HCT116 (cell line): ENCODE measurements around the gene CIAO1. TPM values are rescaled to one million over a fixed set of nuclear protein-coding genes. Genes with fewer than 3 reads are reported as not detected.

ENCODE experiments used
- ATAC-seq: fragments of 200-7000 bp; cut with Tn5 transposase; 2 replicates; pipeline ENCODE4 v1.9.1; 2020; ENCODE audit warnings: mild to moderate bottlenecking, moderate library complexity
- BruUV-seq: library from RNA; stranded (reverse); fragments of 400-500 nt; replicated peaks from 2 replicates; lab custom pipeline; 2021; lab: Mats Ljungman, UMichigan
- CTCF ChIA-PET: fragments of 300-600 bp; sonication (Branson Sonifier 250); formaldehyde crosslinking; loops from one replicate; lab custom pipeline; 2021; ENCODE audit warnings: antibody characterized with exemption; lab: Charles Lee
- POLR2A ChIA-PET: fragments of 300-600, 350-600 bp; sonication (Branson Sonifier 250); formaldehyde crosslinking; loops from one replicate; lab custom pipeline; 2021; ENCODE audit warnings: antibody characterized with exemption; lab: Charles Lee
- RAD21 ChIA-PET, 2 experiments: fragments of 300-600 bp; sonication (Branson Sonifier 250); formaldehyde crosslinking; loops; one replicate each; lab custom pipeline; 2023; ENCODE audit warnings: low total read pairs in 2 of 2; ENCODE audit not compliant: uncharacterized antibody in 2 of 2, unreplicated experiment in 2 of 2, low non-redundant PET in 1 of 2; lab: Charles Lee
- DNase-seq: peaks from one replicate; pipeline ENCODE4 v3.0.0-alpha.2; 2010; ENCODE audit warnings: low read depth, low spot score
- H2AFZ ChIP-seq: fragments of 200-600 bp; shearing (Covaris generic), sonication (generic); 2 replicates; pipeline ENCODE4 v1.6.1; 2017; ENCODE audit warnings: low read depth, mixed run types, mixed read lengths, antibody characterized with exemption, low read length; ENCODE audit not compliant: poor library complexity, severe bottlenecking
- H3K27ac ChIP-seq: 2 replicates; pipeline ENCODE4 v1.5.1; 2012; ENCODE audit warnings: low read depth, low read length
- H3K27me3 ChIP-seq: fragments of 200-600 bp; sonication (generic); 2 replicates; pipeline ENCODE4 v1.6.1; 2016; ENCODE audit warnings: mixed run types, low read length, mixed read lengths; ENCODE audit not compliant: insufficient read depth
- H3K36me3 ChIP-seq, 2 experiments: fragments of 200-500 bp in 1 of 2; fragments of 200-600 bp in 1 of 2; sonication (Bioruptor generic) in 1 of 2; sonication (generic) in 1 of 2; 2 replicates each; pipeline versions ENCODE4 v1.5.1 to v1.6.1; 2014 to 2016; ENCODE audit warnings: low read length in 2 of 2, inconsistent platforms in 1 of 2, mixed read lengths in 1 of 2, mixed run types in 1 of 2; ENCODE audit not compliant: insufficient read depth in 2 of 2, control insufficient read depth in 1 of 2
- H3K4me1 ChIP-seq, 2 experiments: fragments of 200-600 bp in 1 of 2; sonication (generic) in 1 of 2; 2 replicates each; pipeline versions ENCODE4 v1.5.1 to v1.6.1; 2012 to 2017; ENCODE audit warnings: low read length in 2 of 2, inconsistent platforms in 1 of 2, mild to moderate bottlenecking in 1 of 2, mixed read lengths in 1 of 2, mixed run types in 1 of 2, moderate library complexity in 1 of 2; ENCODE audit not compliant: insufficient read depth in 2 of 2, control insufficient read depth in 1 of 2
- H3K4me2 ChIP-seq: fragments of 200-600 bp; sonication (generic); 2 replicates; pipeline ENCODE4 v1.6.1; 2017; ENCODE audit warnings: mixed run types, low read length, mixed read lengths
- H3K4me3 ChIP-seq, 2 experiments: fragments of 200-600 bp in 1 of 2; sonication (generic) in 1 of 2; replicated peaks in 1 of 2; 2 replicates each; pipeline ENCODE4 v1.5.1; 2011 to 2016; ENCODE audit warnings: low read length in 2 of 2, control low read depth in 1 of 2, low read depth in 1 of 2, mild to moderate bottlenecking in 1 of 2, mixed read lengths in 1 of 2, mixed run types in 1 of 2
- H3K79me2 ChIP-seq: fragments of 200-600 bp; sonication (generic); 2 replicates; pipeline ENCODE4 v1.6.1; 2017; ENCODE audit warnings: mild to moderate bottlenecking, mixed run types, low read length, moderate library complexity, mixed read lengths; ENCODE audit not compliant: insufficient read depth
- H3K9ac ChIP-seq: fragments of 200-600 bp; sonication (generic); 2 replicates; pipeline ENCODE4 v1.6.1; 2016; ENCODE audit warnings: low read length, mixed read lengths
- H3K9me2 ChIP-seq: fragments of 200-600 bp; sonication (generic), shearing (Covaris generic); 2 replicates; pipeline ENCODE4 v1.6.1; 2017; ENCODE audit warnings: mixed run types, mild to moderate bottlenecking, moderate library complexity; ENCODE audit not compliant: insufficient read depth
- H3K9me3 ChIP-seq, 2 experiments: fragments of 200-500 bp in 1 of 2; fragments of 200-600 bp in 1 of 2; sonication (Bioruptor generic) in 1 of 2; sonication (generic) in 1 of 2; 2 replicates each; pipeline ENCODE4 v1.6.1; 2014 to 2017; ENCODE audit warnings: low read length in 2 of 2, mixed read lengths in 2 of 2, inconsistent platforms in 1 of 2, low read depth in 1 of 2, mild to moderate bottlenecking in 1 of 2, mixed run types in 1 of 2, moderate library complexity in 1 of 2; ENCODE audit not compliant: control insufficient read depth in 1 of 2, insufficient read depth in 1 of 2
- H4K20me1 ChIP-seq: fragments of 200-600 bp; sonication (generic), shearing (Covaris generic); 2 replicates; pipeline ENCODE4 v1.6.1; 2017; ENCODE audit warnings: mixed run types, mild to moderate bottlenecking, moderate library complexity; ENCODE audit not compliant: insufficient read depth
- CTCF ChIP-seq, 3 experiments: fragments of 200-600 bp in 1 of 3; sonication (generic) in 1 of 3; IDR thresholded peaks in 2 of 3; conservative IDR thresholded peaks in 1 of 3; 2 replicates each; pipeline ENCODE4 v1.5.1; 2012 to 2017; ENCODE audit warnings: low read depth in 2 of 3, low read length in 2 of 3, antibody characterized with exemption in 1 of 3, borderline replicate concordance in 1 of 3, control low read depth in 1 of 3, mild to moderate bottlenecking in 1 of 3, mixed read lengths in 1 of 3, mixed run types in 1 of 3, moderate library complexity in 1 of 3; ENCODE audit not compliant: insufficient read depth in 1 of 3
- EGR1 ChIP-seq: IDR thresholded peaks from 2 replicates; pipeline ENCODE4 v1.6.1; 2012; ENCODE audit warnings: low read depth
- EZH2phosphoT487 ChIP-seq: fragments of 200-600 bp; IDR thresholded peaks from 2 replicates; pipeline ENCODE4 v1.6.1; 2018; ENCODE audit warnings: antibody characterized with exemption, borderline replicate concordance
- FOSL1 ChIP-seq: IDR thresholded peaks from 2 replicates; pipeline ENCODE4 v1.6.1; 2012; ENCODE audit warnings: low read depth
- POLR2AphosphoS5 ChIP-seq: IDR thresholded peaks from 2 replicates; pipeline ENCODE4 v1.6.1; 2011; ENCODE audit warnings: mild to moderate bottlenecking, low read depth, low read length, moderate library complexity
- RAD21 ChIP-seq: IDR thresholded peaks from 2 replicates; pipeline ENCODE4 v1.6.1; 2012; ENCODE audit warnings: low read depth, mild to moderate bottlenecking
- REST ChIP-seq: IDR thresholded peaks from 2 replicates; pipeline ENCODE4 v1.6.1; 2012; ENCODE audit warnings: low read depth
- SP1 ChIP-seq: IDR thresholded peaks from 2 replicates; pipeline ENCODE4 v1.6.1; 2012; ENCODE audit warnings: low read depth
- ZFX ChIP-seq: fragments of 450-650 bp; IDR thresholded peaks from 2 replicates; pipeline ENCODE4 v1.6.1; 2017
- intact Hi-C: fragments of 100-400 bp; cut with micrococcal nuclease; formaldehyde crosslinking; loops from 2 replicates; pipeline ENCODE4 v1.10.0; 2022
- total RNA-seq: library from RNA; stranded (reverse); gene quantifications from one replicate; pipeline ENCODE4 v1.2.1, GENCODE V29; 2021; ENCODE audit not compliant: unreplicated experiment

The CIAO1 gene
- total RNA-seq, 1 experiment from 2014 or later, result 76.8 TPM

- H3K4me3 ChIP-seq, result no peak overlapping the region
- H3K27me3 ChIP-seq, result no peaks in the 10 kb centered on the region
- no peaks in the 10 kb centered on the region for H4K20me1 ChIP-seq
- H3K36me3 ChIP-seq, result no peaks in the 10 kb centered on the region
- no peak overlapping the region for H2AFZ ChIP-seq
- ATAC-seq (peak; percentile 17; the same call in 1 of the 2 replicates), DNase-seq (no peak)
- peaks cover 0 to 11% of the 10 kb centered on the region in 2 experiments; a peak in 1 of 4 replicates for H3K4me1 ChIP-seq
- no peaks in the 10 kb centered on the region; a peak in 1 of 4 replicates for H3K9me3 ChIP-seq
- no peak for TF ChIP-seq ZFX
- no peak for TF ChIP-seq EZH2phosphoT487
- no peak for TF ChIP-seq SP1
- TF ChIP-seq REST, result no peak
- no peak for TF ChIP-seq RAD21
- TF ChIP-seq EGR1, result no peak
- TF ChIP-seq POLR2AphosphoS5, result no peak
- no peak for TF ChIP-seq FOSL1
- TF ChIP-seq CTCF (IDR thresholded peaks at IDR 0.05 in 2 of 3, conservative IDR thresholded peaks at IDR 0.05 in 1 of 3; ENCODE audit: borderline replicate concordance in 1 of 3, insufficient read depth in 1 of 3, low read depth in 2 of 3, low read length in 2 of 3), result no peak
- ChIA-PET POLR2A (interaction anchor here (1.2 kb wide), 1 partner anchor 10 kb away, joined by 3 read pairs; the partner anchor contains the start of gene ITPRIPL1), CTCF (no interaction called here), RAD21 (no interaction called here)
- peak overlapping the region; percentile 26 for H3K4me2 ChIP-seq
- H3K9me2 ChIP-seq, result no peaks in the 10 kb centered on the region
- no TSS peak for BruUV-seq
- no peak overlapping the region for H3K9ac ChIP-seq
- intact Hi-C loops, result no loop called here
- no peaks in the 10 kb centered on the region for H3K79me2 ChIP-seq
- no peak overlapping the region for H3K27ac ChIP-seq
These were observed 49.0 kb downstream of the CIAO1 start for GRCh38 chr2:96315005-96315399.
